Endometrial microvascular endothelial cells (primary cell): ENCODE results near the gene HOXA13. TPM values are rescaled to one million over a fixed set of nuclear protein-coding genes. Genes with fewer than 3 reads are reported as not detected.

Experiments
- in situ Hi-C: cut with HindIII; loops from 2 replicates; pipeline ENCODE4 v1.10.0; 2017; ENCODE audit warnings: low sequenced_read_pairs, low pct_unique_long_range_greater_than_20kb; ENCODE audit errors: inconsistent ontology term
- total RNA-seq: library from RNA; depleted of rRNA; stranded (reverse); fragments of >200 nt; gene quantifications from one replicate; pipeline ENCODE4 v1.2.3, GENCODE V29; 2015; ENCODE audit errors: inconsistent ontology term

The HOXA13 gene
- 0.09 TPM for total RNA-seq

GRCh38 chr7:27199849-27200760 lies at the start of gene HOXA13:
HOXA13 (minus strand) TSS chr7:27200091; CDS start chr7:27200077, 14 bp downstream.
- in situ Hi-C loops = loop anchor here (25.0 kb wide), 1 partner anchor 387 kb away; no protein-coding TSS in a partner anchor

GRCh38 chr7:27248911-27249723 lies 49.2 kb upstream of the HOXA13 start:
- in situ Hi-C loops = no loop called here

GRCh38 chr7:27248427-27248806 lies 48.5 kb upstream of the HOXA13 start:
- in situ Hi-C loops = no loop called here

- in situ Hi-C loops = no loop called here
Observed at GRCh38 chr7:27247452-27248426, 47.8 kb upstream of the HOXA13 start.

GRCh38 chr7:27247000-27247399 lies 47.1 kb upstream of the HOXA13 start:
- in situ Hi-C loops = no loop called here

- in situ Hi-C loops = no loop called here
Observed at GRCh38 chr7:27245798-27246691, 46.2 kb upstream of the HOXA13 start.

- in situ Hi-C loops = no loop called here
Observed at GRCh38 chr7:27245124-27245797, 45.4 kb upstream of the HOXA13 start.

GRCh38 chr7:27244488-27245123 lies 44.7 kb upstream of the HOXA13 start:
- in situ Hi-C loops = no loop called here

GRCh38 chr7:27243340-27244163 lies 43.7 kb upstream of the HOXA13 start:
- in situ Hi-C loops = no loop called here

- in situ Hi-C loops = no loop called here
Observed at GRCh38 chr7:27242555-27243339, 42.9 kb upstream of the HOXA13 start, which contains the start of gene EVX1. EVX1 (plus strand) TSS chr7:27242802; CDS start chr7:27243031, 229 bp downstream.

GRCh38 chr7:27242154-27242553 lies 42.3 kb upstream of the HOXA13 start:
- in situ Hi-C loops = no loop called here

GRCh38 chr7:27241189-27242056 lies 41.5 kb upstream of the HOXA13 start:
- in situ Hi-C loops = no loop called here

GRCh38 chr7:27240015-27240731 lies 40.3 kb upstream of the HOXA13 start:
- in situ Hi-C loops = no loop called here
